Measurements from ENCODE around the gene C4orf54. TPM values are rescaled to one million over a fixed set of nuclear protein-coding genes. Genes with fewer than 3 reads are reported as not detected.

Gene C4orf54
- total RNA-seq, 5 donors from 2014 or later (not counting 1 experiment from before 2014, with no cell fraction given) = not detected

DNA sequence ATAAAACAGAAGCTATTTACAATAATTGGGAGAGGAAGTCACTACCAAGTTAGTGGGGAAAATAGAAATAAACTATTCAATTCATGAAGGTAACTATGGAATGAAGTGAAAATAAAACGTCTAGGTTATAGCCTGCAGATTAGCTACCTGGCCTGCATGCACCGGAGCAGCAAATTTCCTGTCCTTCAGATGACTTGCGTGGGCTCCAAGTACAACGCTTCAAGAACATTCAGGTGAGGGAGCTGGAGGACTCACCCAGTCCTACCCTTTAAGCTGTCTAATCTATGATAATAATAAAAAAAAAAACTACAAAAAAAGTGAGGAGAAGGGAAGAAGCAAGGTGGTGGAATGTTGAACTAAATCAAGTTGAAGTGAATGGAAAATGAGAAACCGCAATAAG, 13.2 kb downstream of the C4orf54 start:
- ATAC-seq (replicated peaks in 1 of 4) (no peak), DNase-seq (no peak)
- no peaks in the 10 kb centered on the region for H3K4me1 ChIP-seq (ENCODE audit: control insufficient read depth in 1 of 2, extremely low read depth in 1 of 2, insufficient read depth in 2 of 2, low read length in 2 of 2)
- H3K27ac Mint-ChIP-seq = no peak overlapping the region
- no peaks in the 10 kb centered on the region for H3K9me3 Mint-ChIP-seq
- no peaks in the 10 kb centered on the region for H3K36me3 Mint-ChIP-seq
- no peaks in the 10 kb centered on the region for H3K4me1 Mint-ChIP-seq
- POLR2A ChIA-PET = interaction anchor here in 1 of 2 donors (0.7 to 1.1 kb wide), 2 partner anchors 12 to 1628 kb away, joined by 3 to 5 read pairs; no protein-coding TSS in a partner anchor
- H3K27ac ChIP-seq (ENCODE audit: low read length) = no peak overlapping the region
- H3K27me3 ChIP-seq (replicated peaks in 1 of 2; ENCODE audit: control insufficient read depth in 2 of 2, extremely low read depth in 1 of 2, insufficient read depth in 2 of 2, low read length in 1 of 2) = peaks cover 2 to 8% of the 10 kb centered on the region in 2 experiments
- no peak overlapping the region for H3K4me3 ChIP-seq (ENCODE audit: control insufficient read depth in 1 of 2, extremely low read depth in 1 of 2, low read length in 1 of 2)
- no peak overlapping the region for H3K4me3 Mint-ChIP-seq
- WGBS (ENCODE audit: insufficient coverage) = no CpG with 5 or more reads among the region's 5 CpGs
- H3K9me3 ChIP-seq = no peaks in the 10 kb centered on the region
- H3K27me3 Mint-ChIP-seq = peaks cover 0 to 12% of the 10 kb centered on the region in 2 donors
- H3K36me3 ChIP-seq (ENCODE audit: control insufficient read depth in 2 of 2, extremely low read depth in 1 of 2, insufficient read depth in 1 of 2, low read length in 1 of 2) = no peaks in the 10 kb centered on the region
- CTCF ChIA-PET = interaction anchor here (0.7 kb wide), 3 partner anchors 23 to 191 kb away, joined by 3 to 6 read pairs (median 5); no protein-coding TSS in a partner anchor

DNA sequence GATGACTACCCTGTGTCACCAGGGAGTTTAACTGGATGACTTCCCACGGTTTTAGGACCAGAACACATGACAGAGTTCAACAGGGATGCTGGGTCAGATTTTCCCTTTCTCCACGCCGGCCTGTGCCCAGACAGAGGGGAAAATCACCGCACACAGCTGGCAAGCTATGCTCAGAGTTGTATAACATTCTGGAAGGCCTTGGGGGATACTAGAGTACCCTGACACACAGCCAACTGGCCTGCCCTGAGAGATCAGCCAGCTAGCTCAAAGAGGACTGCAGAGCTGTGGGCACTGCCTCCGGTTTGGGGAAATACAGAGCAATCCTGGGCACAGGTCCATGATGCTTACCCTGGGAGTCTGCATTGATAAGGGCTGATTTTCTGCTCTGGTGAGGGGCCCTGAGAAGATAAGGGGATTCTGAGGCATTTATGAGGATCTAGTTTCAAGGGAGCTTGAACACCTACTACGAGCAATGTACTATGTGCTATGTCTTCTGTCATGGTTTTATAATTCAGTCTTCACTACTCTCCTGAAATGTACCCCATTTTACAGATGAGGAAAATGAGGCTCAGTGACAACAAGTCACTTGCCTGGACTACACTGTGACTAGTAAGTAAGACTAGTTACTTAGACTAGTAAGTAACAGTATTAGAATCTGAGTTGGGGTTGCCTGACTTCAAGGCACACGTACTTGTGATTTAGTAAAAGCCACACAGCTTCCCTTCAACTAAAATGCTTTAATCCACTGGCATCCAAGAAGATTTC, 14.7 kb downstream of the C4orf54 start:
- H3K36me3 Mint-ChIP-seq = no peaks in the 10 kb centered on the region
- peaks cover 0 to 12% of the 10 kb centered on the region in 2 donors for H3K27me3 Mint-ChIP-seq
- no peak for ATAC-seq (replicated peaks in 1 of 4)

DNA sequence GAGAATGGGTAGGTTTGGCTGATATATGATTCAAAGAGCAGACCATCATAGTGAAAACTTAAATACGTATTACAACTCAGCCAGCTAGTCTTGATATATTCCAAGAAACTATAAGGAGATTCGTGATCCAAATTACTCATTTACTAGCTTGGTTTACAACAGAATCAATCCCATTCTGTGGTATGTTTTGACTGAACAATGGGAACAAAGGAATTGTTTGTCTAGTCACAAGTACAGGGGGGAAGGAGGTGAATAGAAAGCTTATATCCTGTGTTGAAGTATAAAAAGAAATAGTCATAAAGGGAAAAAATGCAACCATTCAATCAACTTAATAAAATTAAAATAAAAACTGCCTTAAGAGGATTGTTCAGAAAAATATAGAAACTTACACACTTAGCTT, 17.0 kb downstream of the C4orf54 start:
- peaks cover 0 to 17% of the 10 kb centered on the region in 2 donors for H3K27me3 Mint-ChIP-seq
- DNase-seq (no peak), ATAC-seq (replicated peaks in 1 of 4) (no peak)
- WGBS (ENCODE audit: insufficient coverage) = no CpG with 5 or more reads among the region's 2 CpGs
- H3K9me3 Mint-ChIP-seq = no peaks in the 10 kb centered on the region
- no peak overlapping the region for H3K4me3 ChIP-seq (ENCODE audit: control insufficient read depth in 1 of 2, extremely low read depth in 1 of 2, low read length in 1 of 2)
- H3K36me3 Mint-ChIP-seq = no peaks in the 10 kb centered on the region
- no peaks in the 10 kb centered on the region for H3K4me1 ChIP-seq (ENCODE audit: control insufficient read depth in 1 of 2, extremely low read depth in 1 of 2, insufficient read depth in 2 of 2, low read length in 2 of 2)
- no peak overlapping the region for H3K27ac Mint-ChIP-seq
- no peaks in the 10 kb centered on the region for H3K9me3 ChIP-seq
- POLR2A ChIA-PET = no interaction called here
- H3K27ac ChIP-seq (ENCODE audit: low read length) = no peak overlapping the region
- H3K4me3 Mint-ChIP-seq = no peak overlapping the region
- H3K27me3 ChIP-seq (replicated peaks in 1 of 2; ENCODE audit: control insufficient read depth in 2 of 2, extremely low read depth in 1 of 2, insufficient read depth in 2 of 2, low read length in 1 of 2) = peaks cover 2 to 4% of the 10 kb centered on the region in 2 experiments
- no peaks in the 10 kb centered on the region for H3K36me3 ChIP-seq (ENCODE audit: control insufficient read depth in 2 of 2, extremely low read depth in 1 of 2, insufficient read depth in 1 of 2, low read length in 1 of 2)
- CTCF ChIA-PET = no interaction called here
- no peaks in the 10 kb centered on the region for H3K4me1 Mint-ChIP-seq

More for the DNA sequence above, 14.7 kb downstream of the C4orf54 start:
- WGBS (ENCODE audit: insufficient coverage) = 81% methylated on average over 5 of the region's 7 CpGs
- Histone ChIP-seq H3K36me3 (ENCODE audit: control insufficient read depth in 2 of 2, extremely low read depth in 1 of 2, insufficient read depth in 1 of 2, low read length in 1 of 2) (no peaks in the 10 kb centered on the region), H3K4me1 (ENCODE audit: control insufficient read depth in 1 of 2, extremely low read depth in 1 of 2, insufficient read depth in 2 of 2, low read length in 2 of 2) (no peaks in the 10 kb centered on the region), H3K4me3 (ENCODE audit: control insufficient read depth in 1 of 2, extremely low read depth in 1 of 2, low read length in 1 of 2) (no peak overlapping the region), H3K27ac (ENCODE audit: low read length) (no peak overlapping the region), H3K9me3 (no peaks in the 10 kb centered on the region), H3K27me3 (replicated peaks in 1 of 2; ENCODE audit: control insufficient read depth in 2 of 2, extremely low read depth in 1 of 2, insufficient read depth in 2 of 2, low read length in 1 of 2) (peaks cover 2 to 4% of the 10 kb centered on the region in 2 experiments)
- no peaks in the 10 kb centered on the region for H3K4me1 Mint-ChIP-seq
- ChIA-PET POLR2A (no interaction called here), CTCF (no interaction called here)
- H3K4me3 Mint-ChIP-seq = no peak overlapping the region
- no peak overlapping the region for H3K27ac Mint-ChIP-seq
- no peak for DNase-seq
- H3K9me3 Mint-ChIP-seq = no peaks in the 10 kb centered on the region

DNA sequence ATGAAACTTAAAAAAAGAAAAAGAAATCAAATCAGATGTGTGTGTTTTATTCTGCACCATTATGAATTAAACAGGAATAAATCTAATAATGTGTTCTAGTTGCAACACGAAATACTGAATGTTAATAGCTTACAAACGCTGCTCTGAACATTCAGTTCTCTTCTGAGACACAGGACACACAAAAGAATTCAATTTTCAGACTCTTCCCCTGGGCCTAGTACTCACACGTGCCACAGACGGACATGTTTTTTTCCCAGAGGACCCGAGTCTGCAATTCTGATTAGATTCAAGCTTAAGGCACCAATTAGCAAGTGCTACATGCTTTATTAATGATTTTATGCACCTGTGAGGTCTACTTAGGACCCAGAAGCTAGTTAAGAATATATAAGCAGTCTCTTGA, 20.5 kb downstream of the C4orf54 start:
- no peaks in the 10 kb centered on the region for H3K4me1 ChIP-seq (ENCODE audit: control insufficient read depth in 1 of 2, extremely low read depth in 1 of 2, insufficient read depth in 2 of 2, low read length in 2 of 2)
- Mint-ChIP-seq H3K4me1 (no peaks in the 10 kb centered on the region), H3K4me3 (no peak overlapping the region), H3K36me3 (no peaks in the 10 kb centered on the region), H3K27ac (no peak overlapping the region), H3K9me3 (peaks cover 0 to 4% (median 0%) of the 10 kb centered on the region in 3 donors), H3K27me3 (peaks cover 0 to 19% of the 10 kb centered on the region in 2 donors)
- DNase-seq (no peak), ATAC-seq (replicated peaks in 1 of 4) (no peak)
- POLR2A ChIA-PET = no interaction called here
- no peak overlapping the region for H3K4me3 ChIP-seq (ENCODE audit: control insufficient read depth in 1 of 2, extremely low read depth in 1 of 2, low read length in 1 of 2)
- 54% methylated on average over 4 of the region's 5 CpGs for WGBS (ENCODE audit: insufficient coverage)
- H3K9me3 ChIP-seq = no peaks in the 10 kb centered on the region
- H3K27me3 ChIP-seq (replicated peaks in 1 of 2; ENCODE audit: control insufficient read depth in 2 of 2, extremely low read depth in 1 of 2, insufficient read depth in 2 of 2, low read length in 1 of 2) = peaks cover 0 to 4% of the 10 kb centered on the region in 2 experiments
- no peaks in the 10 kb centered on the region for H3K36me3 ChIP-seq (ENCODE audit: control insufficient read depth in 2 of 2, extremely low read depth in 1 of 2, insufficient read depth in 1 of 2, low read length in 1 of 2)
- CTCF ChIA-PET = no interaction called here
- no peak overlapping the region for H3K27ac ChIP-seq (ENCODE audit: low read length)

GRCh38 chr4:99636422-99636821, 21.2 kb downstream of the C4orf54 start:
- Mint-ChIP-seq H3K27me3 (peaks cover 0 to 18% of the 10 kb centered on the region in 2 donors), H3K4me3 (no peak overlapping the region), H3K27ac (no peak overlapping the region), H3K9me3 (peaks cover 0 to 4% (median 0%) of the 10 kb centered on the region in 3 donors), H3K36me3 (no peaks in the 10 kb centered on the region), H3K4me1 (no peaks in the 10 kb centered on the region)
- Histone ChIP-seq H3K36me3 (ENCODE audit: control insufficient read depth in 2 of 2, extremely low read depth in 1 of 2, insufficient read depth in 1 of 2, low read length in 1 of 2) (no peaks in the 10 kb centered on the region), H3K27me3 (replicated peaks in 1 of 2; ENCODE audit: control insufficient read depth in 2 of 2, extremely low read depth in 1 of 2, insufficient read depth in 2 of 2, low read length in 1 of 2) (peaks cover 0 to 4% of the 10 kb centered on the region in 2 experiments), H3K27ac (ENCODE audit: low read length) (no peak overlapping the region), H3K4me1 (ENCODE audit: control insufficient read depth in 1 of 2, extremely low read depth in 1 of 2, insufficient read depth in 2 of 2, low read length in 2 of 2) (no peaks in the 10 kb centered on the region), H3K9me3 (no peaks in the 10 kb centered on the region), H3K4me3 (ENCODE audit: control insufficient read depth in 1 of 2, extremely low read depth in 1 of 2, low read length in 1 of 2) (no peak overlapping the region)
- ATAC-seq (replicated peaks in 1 of 4) (no peak), DNase-seq (no peak)
- WGBS (ENCODE audit: insufficient coverage) = no CpG with 5 or more reads among the region's 2 CpGs
- POLR2A ChIA-PET = no interaction called here
- CTCF ChIA-PET = no interaction called here

- H3K27ac Mint-ChIP-seq = no peak overlapping the region
- H3K4me1 Mint-ChIP-seq = no peaks in the 10 kb centered on the region
- H3K27me3 Mint-ChIP-seq = peaks cover 0 to 18% of the 10 kb centered on the region in 2 donors
- Histone ChIP-seq H3K36me3 (ENCODE audit: control insufficient read depth in 2 of 2, extremely low read depth in 1 of 2, insufficient read depth in 1 of 2, low read length in 1 of 2) (no peaks in the 10 kb centered on the region), H3K4me1 (ENCODE audit: control insufficient read depth in 1 of 2, extremely low read depth in 1 of 2, insufficient read depth in 2 of 2, low read length in 2 of 2) (no peaks in the 10 kb centered on the region), H3K27me3 (replicated peaks in 1 of 2; ENCODE audit: control insufficient read depth in 2 of 2, extremely low read depth in 1 of 2, insufficient read depth in 2 of 2, low read length in 1 of 2) (peaks cover 0 to 4% of the 10 kb centered on the region in 2 experiments), H3K27ac (ENCODE audit: low read length) (no peak overlapping the region), H3K9me3 (no peaks in the 10 kb centered on the region), H3K4me3 (ENCODE audit: control insufficient read depth in 1 of 2, extremely low read depth in 1 of 2, low read length in 1 of 2) (no peak overlapping the region)
- ChIA-PET POLR2A (no interaction called here), CTCF (no interaction called here)
- no peak overlapping the region for H3K4me3 Mint-ChIP-seq
- ATAC-seq (replicated peaks in 1 of 4) = no peak
- peaks cover 0 to 4% (median 0%) of the 10 kb centered on the region in 3 donors for H3K9me3 Mint-ChIP-seq
- H3K36me3 Mint-ChIP-seq = no peaks in the 10 kb centered on the region
- WGBS (ENCODE audit: insufficient coverage) = 60% methylated on average over 1 of the region's 3 CpGs
- DNase-seq = no peak
Observed at GRCh38 chr4:99635601-99636000, 22.0 kb downstream of the C4orf54 start.
